Measurements from ENCODE around the gene SBK1. TPM values are rescaled to one million over a fixed set of nuclear protein-coding genes. Genes with fewer than 3 reads are reported as not detected.

Gene SBK1
- total RNA-seq, 2 experiments from 2014 or later, result 35.3 to 35.9 TPM

DNA sequence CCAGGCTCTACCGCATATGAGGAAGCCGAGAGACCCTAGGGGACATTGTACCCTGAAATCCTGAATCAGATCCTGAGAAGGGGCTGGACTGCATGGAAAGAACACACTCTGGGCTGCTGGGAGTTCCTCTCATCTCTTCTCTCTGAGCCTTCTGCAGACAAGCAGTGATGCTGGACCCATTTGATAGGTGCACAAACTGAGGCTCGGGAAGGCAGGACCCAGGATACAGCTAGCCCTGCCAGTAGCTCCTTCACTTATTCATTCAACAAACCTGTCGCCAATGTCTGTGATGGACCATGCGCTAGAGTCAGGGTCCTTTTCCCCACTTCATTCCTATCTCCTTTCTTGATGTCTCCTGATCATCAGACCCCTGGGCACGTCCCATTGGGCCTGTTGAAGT lies 1.9 kb downstream of the SBK1 start:
- Mint-ChIP-seq H3K9me3 (no peaks in the 10 kb centered on the region), H3K27me3 (no peaks in the 10 kb centered on the region), H3K4me3 (peak overlapping the region; percentile 87), H3K27ac (peak overlapping the region; percentile 42), H3K36me3 (ENCODE audit: low read depth) (peaks cover 20% of the 10 kb centered on the region), H3K4me1 (ENCODE audit: low read depth) (peaks cover 56% of the 10 kb centered on the region)
- CTCF ChIA-PET, result interaction anchor here (0.9 to 2.7 kb wide), 6 partner anchors 11 to 33 kb away, joined by 3 to 19 read pairs (median 6); no protein-coding TSS in a partner anchor
- TF ChIP-seq, protein P1, sequence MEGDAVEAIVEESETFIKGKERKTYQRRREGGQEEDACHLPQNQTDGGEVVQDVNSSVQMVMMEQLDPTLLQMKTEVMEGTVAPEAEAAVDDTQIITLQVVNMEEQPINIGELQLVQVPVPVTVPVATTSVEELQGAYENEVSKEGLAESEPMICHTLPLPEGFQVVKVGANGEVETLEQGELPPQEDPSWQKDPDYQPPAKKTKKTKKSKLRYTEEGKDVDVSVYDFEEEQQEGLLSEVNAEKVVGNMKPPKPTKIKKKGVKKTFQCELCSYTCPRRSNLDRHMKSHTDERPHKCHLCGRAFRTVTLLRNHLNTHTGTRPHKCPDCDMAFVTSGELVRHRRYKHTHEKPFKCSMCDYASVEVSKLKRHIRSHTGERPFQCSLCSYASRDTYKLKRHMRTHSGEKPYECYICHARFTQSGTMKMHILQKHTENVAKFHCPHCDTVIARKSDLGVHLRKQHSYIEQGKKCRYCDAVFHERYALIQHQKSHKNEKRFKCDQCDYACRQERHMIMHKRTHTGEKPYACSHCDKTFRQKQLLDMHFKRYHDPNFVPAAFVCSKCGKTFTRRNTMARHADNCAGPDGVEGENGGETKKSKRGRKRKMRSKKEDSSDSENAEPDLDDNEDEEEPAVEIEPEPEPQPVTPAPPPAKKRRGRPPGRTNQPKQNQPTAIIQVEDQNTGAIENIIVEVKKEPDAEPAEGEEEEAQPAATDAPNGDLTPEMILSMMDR (IDR thresholded peaks at IDR 0.05), result no peak
- intact Hi-C loops (cut with micrococcal nuclease), result no loop called here
- no peak for ATAC-seq
- POLR2A ChIA-PET, result interaction anchor here (0.5 to 1.0 kb wide), 4 partner anchors 14 to 528 kb away, joined by 3 to 4 read pairs (median 3); no protein-coding TSS in a partner anchor
- DNase-seq, result no peak

GRCh38 chr16:28295276-28295675 lies 3.0 kb downstream of the SBK1 start:
- Mint-ChIP-seq H3K27ac (peak overlapping the region; percentile 55), H3K4me1 (ENCODE audit: low read depth) (peaks cover 65% of the 10 kb centered on the region), H3K9me3 (no peaks in the 10 kb centered on the region), H3K36me3 (ENCODE audit: low read depth) (peaks cover 24% of the 10 kb centered on the region), H3K4me3 (peak overlapping the region; percentile 87), H3K27me3 (no peaks in the 10 kb centered on the region)
- peak; percentile 19 for DNase-seq
- CTCF ChIA-PET, result interaction anchor here (1.0 to 1.9 kb wide), 6 partner anchors 11 to 82 kb away, joined by 3 to 6 read pairs (median 3); no protein-coding TSS in a partner anchor
- TF ChIP-seq, protein P1 (IDR thresholded peaks at IDR 0.05), result no peak
- POLR2A ChIA-PET, result interaction anchor here (0.6 to 0.9 kb wide), 3 partner anchors 14 to 17 kb away, joined by 3 to 4 read pairs (median 3); no protein-coding TSS in a partner anchor
- no peak for ATAC-seq
- intact Hi-C loops (cut with micrococcal nuclease), result no loop called here

DNA sequence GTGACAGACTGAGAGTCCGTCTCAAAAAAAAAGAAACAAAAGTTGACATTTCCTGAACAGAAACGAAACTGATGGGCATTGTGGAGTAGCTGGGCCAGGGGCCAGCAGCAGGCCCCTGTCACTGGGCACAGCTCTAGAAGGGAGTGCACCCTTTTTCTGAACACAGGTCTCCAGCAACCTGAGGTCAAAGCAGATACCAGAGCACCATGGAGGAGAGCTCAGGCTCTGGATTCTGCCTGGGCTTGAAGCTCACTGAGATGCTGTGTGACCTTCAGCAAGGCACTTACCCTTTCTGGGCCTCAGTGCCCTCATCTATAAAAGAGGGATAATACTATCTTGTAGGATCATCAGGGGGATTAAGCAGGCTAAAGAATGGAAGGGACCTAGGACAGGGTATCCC lies 5.0 kb downstream of the SBK1 start:
- H3K9me3 Mint-ChIP-seq, result no peaks in the 10 kb centered on the region
- no peaks in the 10 kb centered on the region for H3K27me3 Mint-ChIP-seq
- DNase-seq (no peak), ATAC-seq (no peak)
- intact Hi-C loops (cut with micrococcal nuclease), result no loop called here
- POLR2A ChIA-PET, result interaction anchor here (0.8 to 1.4 kb wide), 5 partner anchors 9 to 20 kb away, joined by 3 to 4 read pairs (median 3); no protein-coding TSS in a partner anchor
- TF ChIP-seq, protein P1 (IDR thresholded peaks at IDR 0.05), result no peak
- peak overlapping the region; percentile 42 for H3K4me3 Mint-ChIP-seq
- peaks cover 24% of the 10 kb centered on the region for H3K36me3 Mint-ChIP-seq (ENCODE audit: low read depth)
- CTCF ChIA-PET, result interaction anchor here (1.2 to 4.9 kb wide), 3 partner anchors 12 to 20 kb away, joined by 3 to 29 read pairs (median 7); no protein-coding TSS in a partner anchor
- peaks cover 64% of the 10 kb centered on the region for H3K4me1 Mint-ChIP-seq (ENCODE audit: low read depth)
- H3K27ac Mint-ChIP-seq, result peak overlapping the region; percentile 77

DNA sequence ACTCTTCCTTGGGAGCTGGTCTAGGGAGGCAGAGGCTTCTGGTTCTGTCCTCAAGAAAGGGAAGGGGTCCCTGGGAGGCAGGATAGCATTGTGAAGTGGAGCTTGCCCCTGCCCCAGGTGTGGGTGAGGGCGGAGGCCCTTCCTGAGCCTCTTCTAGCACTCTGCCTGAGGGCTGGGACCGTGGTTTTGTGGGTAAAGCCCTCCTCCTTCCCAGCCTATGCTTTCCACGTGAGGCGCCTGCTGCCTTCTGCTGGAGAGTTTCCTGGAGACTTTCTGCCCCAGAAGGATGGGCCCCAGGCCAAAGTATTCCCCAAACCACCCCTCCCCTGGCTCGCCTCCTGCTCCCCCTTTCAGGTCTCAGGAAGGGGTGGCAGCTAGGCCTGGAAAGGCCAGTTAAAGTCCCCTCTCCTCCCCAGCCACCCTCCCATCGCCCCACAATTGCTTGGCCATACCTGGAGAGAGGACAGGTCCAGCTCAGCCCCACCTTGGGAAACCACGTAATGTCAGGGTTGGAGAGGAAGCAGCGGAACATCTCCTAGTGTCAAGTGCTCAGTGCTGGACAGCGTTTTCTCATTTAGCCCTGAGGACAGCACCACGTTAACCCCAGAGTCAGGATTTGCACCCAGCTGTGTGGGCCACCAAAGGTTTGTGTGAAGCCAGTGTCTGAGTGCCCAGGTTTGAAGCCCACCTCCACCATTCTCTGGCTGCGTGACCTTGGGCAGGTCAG lies 5.6 kb downstream of the SBK1 start:
- ChIA-PET CTCF (interaction anchor here (0.9 to 4.9 kb wide), 5 partner anchors 10 to 20 kb away, joined by 3 to 29 read pairs (median 4); no protein-coding TSS in a partner anchor), POLR2A (interaction anchor here (0.9 to 1.4 kb wide), 4 partner anchors 9 to 20 kb away, joined by 3 read pairs; no protein-coding TSS in a partner anchor)
- Mint-ChIP-seq H3K27ac (peak overlapping the region; percentile 77), H3K9me3 (no peaks in the 10 kb centered on the region), H3K4me1 (ENCODE audit: low read depth) (peaks cover 70% of the 10 kb centered on the region), H3K4me3 (peak overlapping the region; percentile 42), H3K36me3 (ENCODE audit: low read depth) (peaks cover 24% of the 10 kb centered on the region), H3K27me3 (no peaks in the 10 kb centered on the region)
- TF ChIP-seq, protein P1 (IDR thresholded peaks at IDR 0.05), result no peak
- DNase-seq, result peak; percentile 34
- intact Hi-C loops (cut with micrococcal nuclease), result no loop called here
- peak; percentile 25 for ATAC-seq

DNA sequence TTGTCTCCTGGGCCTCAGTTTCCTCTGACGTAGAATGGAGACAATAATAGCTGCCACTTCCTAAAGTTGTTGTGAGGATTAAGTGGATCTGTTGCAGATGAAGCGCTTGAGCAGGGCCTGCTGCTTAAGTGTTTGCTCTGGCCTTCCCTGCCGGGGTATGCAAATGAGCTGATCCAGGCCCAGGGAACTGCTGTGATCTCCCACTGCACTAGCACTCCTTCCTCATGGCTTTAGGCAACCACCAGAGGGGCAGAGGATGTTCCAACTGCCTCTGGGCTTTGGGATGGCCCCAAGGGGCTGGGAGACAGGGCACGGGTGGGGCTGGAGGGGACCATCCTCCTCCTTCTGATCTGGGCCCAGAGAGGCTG lies 6.2 kb downstream of the SBK1 start:
- H3K4me1 Mint-ChIP-seq (ENCODE audit: low read depth), result peaks cover 73% of the 10 kb centered on the region
- DNase-seq, result no peak
- intact Hi-C loops (cut with micrococcal nuclease), result no loop called here

More for the DNA sequence above, 6.2 kb downstream of the SBK1 start:
- no peak overlapping the region for H3K27ac Mint-ChIP-seq
- H3K4me3 Mint-ChIP-seq, result no peak overlapping the region
- no peaks in the 10 kb centered on the region for H3K27me3 Mint-ChIP-seq
- H3K9me3 Mint-ChIP-seq, result no peaks in the 10 kb centered on the region
- peaks cover 24% of the 10 kb centered on the region for H3K36me3 Mint-ChIP-seq (ENCODE audit: low read depth)
- ChIA-PET POLR2A (interaction anchor here (1.4 to 2.8 kb wide), 3 partner anchors 12 to 21 kb away, joined by 3 to 30 read pairs (median 4); no protein-coding TSS in a partner anchor), CTCF (interaction anchor here (0.9 to 4.9 kb wide), 7 partner anchors 10 to 28 kb away, joined by 3 to 29 read pairs (median 5); no protein-coding TSS in a partner anchor)
- TF ChIP-seq, protein P1 (IDR thresholded peaks at IDR 0.05), result no peak
- ATAC-seq, result no peak

Data from activated CD8-positive, alpha-beta T cell treated with anti-CD3 and anti-CD28 coated beads for 36 hours (primary cell).